BE2C (cell line): ENCODE results near the gene BRI3BP.

ENCODE experiments used
- DNase-seq: peaks from one replicate; pipeline ENCODE4 v3.0.0-alpha.2; 2020
- H3K27me3 ChIP-seq: fragments of 250-450 bp; sonication (Bioruptor Pico); 2 replicates; pipeline ENCODE4 v1.5.1; 2020; ENCODE audit warnings: mild to moderate bottlenecking
- H3K36me3 ChIP-seq: fragments of 250-450 bp; sonication (Bioruptor Pico); 2 replicates; pipeline ENCODE4 v1.5.1; 2020; ENCODE audit warnings: mild to moderate bottlenecking
- H3K4me1 ChIP-seq: fragments of 250-450 bp; sonication (Bioruptor Pico); 2 replicates; pipeline ENCODE4 v1.5.1; 2020
- H3K4me3 ChIP-seq: 2 replicates; pipeline ENCODE4 v1.5.1; 2011; ENCODE audit warnings: low read depth, low read length
- H3K9me3 ChIP-seq: fragments of 250-450 bp; sonication (Bioruptor Pico); 2 replicates; pipeline ENCODE4 v1.5.1; 2020
- TF ChIP-seq, protein P1 (sequence below): IDR thresholded peaks from 2 replicates; pipeline ENCODE4 v1.5.1; 2012; ENCODE audit warnings: mild to moderate bottlenecking, low read depth, low read length

The BRI3BP gene

DNA sequence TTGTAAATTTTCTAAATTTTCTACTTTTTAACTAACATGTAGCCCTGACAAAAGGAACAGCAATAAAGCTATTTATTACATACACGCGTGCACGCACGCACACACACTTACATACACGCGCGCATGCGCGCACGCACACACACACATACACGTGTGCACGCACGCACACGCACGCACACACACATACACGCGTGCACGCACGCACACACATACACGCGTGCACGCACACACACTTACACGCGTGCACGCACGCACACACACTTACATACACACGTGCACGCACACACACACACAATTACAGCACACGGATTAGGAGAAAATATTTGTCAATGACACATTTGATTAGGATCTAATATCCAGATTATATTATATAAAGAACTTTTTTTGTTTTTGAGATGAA lies 32.4 kb upstream of the BRI3BP start:
- DNase-seq = no peak
- Histone ChIP-seq H3K36me3 (peaks cover 78% of the 10 kb centered on the region), H3K4me1 (no peaks in the 10 kb centered on the region), H3K27me3 (no peaks in the 10 kb centered on the region), H3K9me3 (no peaks in the 10 kb centered on the region), H3K4me3 (no peak overlapping the region)
- TF ChIP-seq, protein P1, sequence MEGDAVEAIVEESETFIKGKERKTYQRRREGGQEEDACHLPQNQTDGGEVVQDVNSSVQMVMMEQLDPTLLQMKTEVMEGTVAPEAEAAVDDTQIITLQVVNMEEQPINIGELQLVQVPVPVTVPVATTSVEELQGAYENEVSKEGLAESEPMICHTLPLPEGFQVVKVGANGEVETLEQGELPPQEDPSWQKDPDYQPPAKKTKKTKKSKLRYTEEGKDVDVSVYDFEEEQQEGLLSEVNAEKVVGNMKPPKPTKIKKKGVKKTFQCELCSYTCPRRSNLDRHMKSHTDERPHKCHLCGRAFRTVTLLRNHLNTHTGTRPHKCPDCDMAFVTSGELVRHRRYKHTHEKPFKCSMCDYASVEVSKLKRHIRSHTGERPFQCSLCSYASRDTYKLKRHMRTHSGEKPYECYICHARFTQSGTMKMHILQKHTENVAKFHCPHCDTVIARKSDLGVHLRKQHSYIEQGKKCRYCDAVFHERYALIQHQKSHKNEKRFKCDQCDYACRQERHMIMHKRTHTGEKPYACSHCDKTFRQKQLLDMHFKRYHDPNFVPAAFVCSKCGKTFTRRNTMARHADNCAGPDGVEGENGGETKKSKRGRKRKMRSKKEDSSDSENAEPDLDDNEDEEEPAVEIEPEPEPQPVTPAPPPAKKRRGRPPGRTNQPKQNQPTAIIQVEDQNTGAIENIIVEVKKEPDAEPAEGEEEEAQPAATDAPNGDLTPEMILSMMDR = no peak

DNA sequence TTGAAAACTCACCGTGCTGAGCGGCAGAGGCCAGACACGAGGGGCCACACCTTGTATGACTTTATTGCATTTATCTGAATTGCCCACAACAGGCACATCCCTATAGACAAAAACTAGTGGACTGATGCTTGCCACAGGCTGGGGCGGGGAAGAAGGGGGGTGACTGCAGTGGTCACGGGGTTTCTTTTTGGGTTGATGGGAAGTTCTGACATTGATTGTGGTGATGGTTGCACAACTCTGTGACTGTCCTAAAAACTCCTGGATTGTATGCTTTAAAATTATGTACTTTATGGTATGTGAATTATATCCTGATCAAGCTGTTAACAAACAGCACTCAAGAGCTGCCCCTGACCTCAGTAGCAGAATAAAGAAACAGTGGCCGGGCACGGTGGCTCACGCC lies 30.2 kb upstream of the BRI3BP start:
- no peaks in the 10 kb centered on the region for H3K27me3 ChIP-seq
- DNase-seq = no peak
- peaks cover 66% of the 10 kb centered on the region for H3K36me3 ChIP-seq
- no peaks in the 10 kb centered on the region for H3K4me1 ChIP-seq
- no peaks in the 10 kb centered on the region for H3K9me3 ChIP-seq
- H3K4me3 ChIP-seq = no peak overlapping the region
- TF ChIP-seq, protein P1 = no peak

DNA sequence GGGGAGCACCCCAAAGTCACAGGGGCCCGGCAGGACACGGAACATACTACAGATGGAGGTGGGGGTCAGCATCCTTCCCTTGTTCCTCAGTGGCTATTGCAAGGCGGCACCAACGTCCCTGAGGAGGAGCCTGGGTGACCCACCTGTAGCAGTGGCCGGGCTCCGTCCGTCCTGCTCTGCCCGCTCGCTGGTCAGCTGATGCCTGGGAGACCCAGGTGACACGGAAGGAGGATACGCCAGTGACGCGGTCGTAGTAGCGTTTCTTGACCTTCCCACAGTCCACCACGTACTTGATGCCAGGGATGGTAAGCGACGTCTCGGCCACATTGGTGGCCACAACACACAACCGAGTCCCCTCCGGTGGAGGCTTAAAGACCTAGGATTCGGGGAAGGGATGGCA lies 29.2 kb upstream of the BRI3BP start:
- Histone ChIP-seq H3K27me3 (no peaks in the 10 kb centered on the region), H3K4me3 (no peak overlapping the region), H3K9me3 (no peaks in the 10 kb centered on the region), H3K36me3 (peaks cover 70% of the 10 kb centered on the region), H3K4me1 (no peaks in the 10 kb centered on the region)
- TF ChIP-seq, protein P1 = no peak
- no peak for DNase-seq

DNA sequence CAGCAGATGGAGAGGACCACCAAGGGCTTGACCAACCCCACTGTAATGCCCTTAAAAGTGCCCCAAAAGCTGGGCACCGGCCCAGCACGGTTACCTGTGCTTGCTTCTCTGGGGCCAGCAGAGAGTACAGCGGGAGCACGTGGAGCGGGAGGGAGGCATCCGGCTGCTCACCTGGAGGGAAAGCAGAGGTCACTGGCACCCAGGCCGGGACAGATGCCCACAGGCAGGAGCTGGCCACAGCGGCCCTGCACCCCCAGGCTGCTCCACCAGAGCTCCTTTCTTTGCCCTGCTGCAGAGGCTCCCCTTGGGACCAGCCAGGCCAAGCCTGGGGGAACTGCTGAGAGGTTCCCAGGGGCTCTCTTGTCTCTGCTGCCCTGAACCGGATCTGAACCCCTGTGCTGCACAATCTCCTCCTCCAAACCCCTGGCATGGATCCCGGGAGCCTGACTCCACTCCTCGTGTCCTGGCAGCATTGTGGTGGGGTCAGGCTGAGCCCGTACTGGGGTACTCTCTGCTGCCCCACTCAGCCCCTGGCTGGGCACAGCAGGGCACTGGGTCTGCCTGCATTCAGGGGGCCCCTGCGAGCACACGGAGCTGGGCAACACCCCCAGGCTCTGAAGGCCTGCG lies 28.5 kb upstream of the BRI3BP start:
- Histone ChIP-seq H3K4me1 (no peaks in the 10 kb centered on the region), H3K27me3 (no peaks in the 10 kb centered on the region), H3K36me3 (peaks cover 67% of the 10 kb centered on the region), H3K9me3 (no peaks in the 10 kb centered on the region), H3K4me3 (no peak overlapping the region)
- no peak for DNase-seq
- TF ChIP-seq, protein P1 = no peak

DNA sequence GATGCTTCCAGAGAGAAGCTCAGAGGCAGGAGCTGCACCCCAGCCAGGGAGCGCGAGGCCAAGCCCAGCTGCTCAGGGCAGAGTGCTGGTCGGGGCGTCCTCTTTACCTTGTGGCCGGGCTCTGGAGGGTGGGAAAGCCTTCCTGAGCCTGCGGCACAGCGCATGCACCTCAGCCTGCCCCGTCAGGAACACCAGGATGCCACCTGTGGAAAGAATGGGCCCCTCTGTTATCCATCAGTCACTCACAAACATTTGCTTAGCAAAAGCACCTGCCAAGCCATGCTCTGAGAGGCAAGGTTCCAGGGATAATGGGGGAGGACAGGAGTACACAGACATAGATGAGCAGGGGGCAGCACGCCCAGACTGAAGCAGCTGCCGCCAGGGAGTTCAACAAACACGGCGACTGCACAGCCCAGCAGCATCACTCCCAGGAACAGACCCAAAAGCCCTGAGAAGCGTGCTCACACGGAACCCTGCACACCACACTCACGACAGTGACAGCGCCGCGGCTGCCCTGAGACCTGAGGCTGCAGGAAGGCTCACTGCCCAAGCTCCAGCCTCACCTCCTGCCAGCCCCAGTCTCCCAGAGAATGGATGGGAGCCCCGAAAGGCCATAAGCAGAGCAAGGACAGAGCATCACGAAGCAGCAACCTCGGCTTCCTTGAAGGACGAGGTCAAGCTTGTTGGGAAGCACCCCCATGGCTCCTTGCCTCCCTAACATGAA lies 26.3 kb upstream of the BRI3BP start:
- TF ChIP-seq, protein P1 = no peak
- H3K4me1 ChIP-seq = no peaks in the 10 kb centered on the region
- H3K9me3 ChIP-seq = no peaks in the 10 kb centered on the region
- no peak for DNase-seq
- H3K27me3 ChIP-seq = no peaks in the 10 kb centered on the region
- peaks cover 73% of the 10 kb centered on the region for H3K36me3 ChIP-seq
- H3K4me3 ChIP-seq = no peak overlapping the region

DNA sequence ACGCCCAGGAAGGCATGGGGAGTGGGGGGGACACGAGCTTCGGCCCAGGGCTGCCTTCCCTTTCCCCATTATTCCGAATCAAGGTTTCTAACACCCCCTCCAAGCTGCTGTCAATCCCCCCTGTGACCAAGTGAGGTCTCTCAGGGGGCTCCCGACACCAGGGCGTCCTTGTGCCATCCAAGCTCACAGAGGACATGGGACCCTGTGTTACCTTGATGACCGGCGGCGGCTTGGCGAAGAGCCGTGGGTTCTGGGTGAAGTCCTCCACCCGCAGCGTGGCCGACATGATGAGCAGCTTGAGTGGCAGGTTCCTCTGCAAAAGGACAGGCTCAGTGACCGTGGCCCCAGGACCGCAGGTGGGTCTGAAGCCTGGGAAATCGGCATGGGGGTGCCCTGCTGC lies 24.8 kb upstream of the BRI3BP start:
- Histone ChIP-seq H3K36me3 (peaks cover 71% of the 10 kb centered on the region), H3K9me3 (no peaks in the 10 kb centered on the region), H3K27me3 (no peaks in the 10 kb centered on the region), H3K4me1 (no peaks in the 10 kb centered on the region), H3K4me3 (no peak overlapping the region)
- TF ChIP-seq, protein P1 = no peak
- no peak for DNase-seq
